Measurements from ENCODE around the gene STX2.

STX2 gene

DNA sequence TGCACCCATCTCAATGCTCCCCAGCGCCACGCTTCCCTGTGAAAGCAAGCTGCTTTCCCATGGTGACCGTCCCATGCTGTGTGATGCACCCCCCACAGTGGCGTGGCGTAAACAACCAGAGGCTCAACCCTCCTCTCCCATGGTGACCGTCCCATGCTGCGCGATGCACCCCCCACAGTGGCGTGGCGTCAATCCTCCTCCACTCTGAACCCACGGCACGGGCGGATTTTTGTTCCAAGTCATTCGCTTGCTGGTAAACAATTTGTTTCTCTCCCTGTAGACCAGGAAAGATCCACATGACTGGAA, 8.9 kb downstream of the STX2 start:
- Histone ChIP-seq H3K27me3 (replicated peaks; ENCODE audit: insufficient read depth, low read length) (no peaks in the 10 kb centered on the region), H3K4me2 (ENCODE audit: low read depth, low read length) (no peak overlapping the region), H2AFZ (ENCODE audit: low read length) (no peak overlapping the region), H3K9me2 (replicated peaks; ENCODE audit: insufficient read depth, low read length) (no peaks in the 10 kb centered on the region), H3K9me3 (replicated peaks; ENCODE audit: insufficient read depth, low read length) (no peaks in the 10 kb centered on the region), H3K4me3 (ENCODE audit: low read length) (no peak overlapping the region), H3K4me1 (ENCODE audit: low read length) (no peaks in the 10 kb centered on the region), H3K36me3 (replicated peaks; ENCODE audit: insufficient read depth, low read length) (no peaks in the 10 kb centered on the region), H3F3A (ENCODE audit: insufficient read depth, low read length) (0 out of 2 replicates have a peak, but pooled peaks cover 3% of the 10 kb centered on the region), H3K9ac (ENCODE audit: low read length) (no peak overlapping the region), H4K20me1 (ENCODE audit: insufficient read depth, low read length) (no peaks in the 10 kb centered on the region), H3K27ac (ENCODE audit: low read length) (no peak overlapping the region), H3K79me2 (ENCODE audit: low read length) (peaks cover 6% of the 10 kb centered on the region; the same call in 1 of the 2 replicates)
- no peak for DNase-seq
- TF ChIP-seq, protein P1, sequence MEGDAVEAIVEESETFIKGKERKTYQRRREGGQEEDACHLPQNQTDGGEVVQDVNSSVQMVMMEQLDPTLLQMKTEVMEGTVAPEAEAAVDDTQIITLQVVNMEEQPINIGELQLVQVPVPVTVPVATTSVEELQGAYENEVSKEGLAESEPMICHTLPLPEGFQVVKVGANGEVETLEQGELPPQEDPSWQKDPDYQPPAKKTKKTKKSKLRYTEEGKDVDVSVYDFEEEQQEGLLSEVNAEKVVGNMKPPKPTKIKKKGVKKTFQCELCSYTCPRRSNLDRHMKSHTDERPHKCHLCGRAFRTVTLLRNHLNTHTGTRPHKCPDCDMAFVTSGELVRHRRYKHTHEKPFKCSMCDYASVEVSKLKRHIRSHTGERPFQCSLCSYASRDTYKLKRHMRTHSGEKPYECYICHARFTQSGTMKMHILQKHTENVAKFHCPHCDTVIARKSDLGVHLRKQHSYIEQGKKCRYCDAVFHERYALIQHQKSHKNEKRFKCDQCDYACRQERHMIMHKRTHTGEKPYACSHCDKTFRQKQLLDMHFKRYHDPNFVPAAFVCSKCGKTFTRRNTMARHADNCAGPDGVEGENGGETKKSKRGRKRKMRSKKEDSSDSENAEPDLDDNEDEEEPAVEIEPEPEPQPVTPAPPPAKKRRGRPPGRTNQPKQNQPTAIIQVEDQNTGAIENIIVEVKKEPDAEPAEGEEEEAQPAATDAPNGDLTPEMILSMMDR (IDR thresholded peaks at IDR 0.05; ENCODE audit: low read length) = no peak
- TF ChIP-seq EZH2phosphoT487 (IDR thresholded peaks at IDR 0.05; ENCODE audit: low read length) (no peak), EZH2 (optimal IDR thresholded peaks at IDR 0.05; ENCODE audit: low read depth, low read length) (no peak)

DNA sequence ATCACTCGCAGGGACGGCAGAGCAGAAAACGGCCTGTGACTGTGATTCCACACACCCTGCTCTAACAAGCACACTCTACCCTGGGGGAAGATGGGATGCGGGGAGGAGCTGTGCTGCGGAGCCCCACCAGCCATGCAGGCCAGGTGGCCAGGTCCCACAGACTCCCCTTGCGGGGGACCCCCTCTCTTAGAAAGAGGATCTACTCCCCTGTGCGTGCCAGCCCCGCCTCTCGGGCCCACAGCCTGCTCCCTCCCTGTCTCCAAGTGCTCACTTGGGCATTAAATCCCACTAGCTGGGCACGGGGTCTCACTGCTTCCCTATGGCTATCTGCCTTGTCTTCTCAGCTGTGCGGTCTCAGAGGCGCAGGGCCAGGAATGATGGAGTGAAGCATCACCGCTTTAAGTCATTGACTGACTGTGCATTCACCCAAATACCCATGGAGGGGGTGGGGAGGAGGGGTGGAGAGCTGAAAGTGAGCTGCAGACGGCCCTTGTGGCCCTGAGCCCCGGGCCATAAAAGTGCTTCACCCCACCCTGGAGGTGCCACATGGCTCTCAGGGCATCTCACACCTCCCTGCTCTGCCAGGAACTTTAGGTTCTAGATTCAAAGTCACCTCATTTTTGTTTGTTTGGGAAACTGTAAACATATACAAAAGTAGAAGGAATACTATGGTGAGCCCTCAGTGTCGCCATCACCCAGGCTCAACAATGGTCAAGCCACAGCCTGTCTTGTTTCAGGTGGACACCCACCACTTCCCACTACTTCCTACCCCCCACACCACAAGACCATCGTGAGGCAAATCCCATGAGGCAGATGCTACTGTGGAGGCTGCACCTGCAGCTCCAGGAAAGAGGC, 9.4 kb downstream of the STX2 start:
- Histone ChIP-seq H3K79me2 (ENCODE audit: low read length) (peaks cover 6% of the 10 kb centered on the region; the same call in 1 of the 2 replicates), H2AFZ (ENCODE audit: low read length) (no peak overlapping the region), H3K9me3 (replicated peaks; ENCODE audit: insufficient read depth, low read length) (no peaks in the 10 kb centered on the region), H4K20me1 (ENCODE audit: insufficient read depth, low read length) (no peaks in the 10 kb centered on the region), H3K27me3 (replicated peaks; ENCODE audit: insufficient read depth, low read length) (no peaks in the 10 kb centered on the region), H3F3A (ENCODE audit: insufficient read depth, low read length) (0 out of 2 replicates have a peak, but pooled peaks cover 3% of the 10 kb centered on the region), H3K4me1 (ENCODE audit: low read length) (no peaks in the 10 kb centered on the region), H3K36me3 (replicated peaks; ENCODE audit: insufficient read depth, low read length) (no peaks in the 10 kb centered on the region), H3K27ac (ENCODE audit: low read length) (no peak overlapping the region), H3K4me3 (ENCODE audit: low read length) (no peak overlapping the region), H3K4me2 (ENCODE audit: low read depth, low read length) (no peak overlapping the region), H3K9ac (ENCODE audit: low read length) (no peak overlapping the region), H3K9me2 (replicated peaks; ENCODE audit: insufficient read depth, low read length) (no peaks in the 10 kb centered on the region)
- TF ChIP-seq EZH2 (optimal IDR thresholded peaks at IDR 0.05; ENCODE audit: low read depth, low read length) (no peak), EZH2phosphoT487 (IDR thresholded peaks at IDR 0.05; ENCODE audit: low read length) (no peak)
- TF ChIP-seq, protein P1 (IDR thresholded peaks at IDR 0.05; ENCODE audit: low read length) = no peak
- no peak for DNase-seq

DNA sequence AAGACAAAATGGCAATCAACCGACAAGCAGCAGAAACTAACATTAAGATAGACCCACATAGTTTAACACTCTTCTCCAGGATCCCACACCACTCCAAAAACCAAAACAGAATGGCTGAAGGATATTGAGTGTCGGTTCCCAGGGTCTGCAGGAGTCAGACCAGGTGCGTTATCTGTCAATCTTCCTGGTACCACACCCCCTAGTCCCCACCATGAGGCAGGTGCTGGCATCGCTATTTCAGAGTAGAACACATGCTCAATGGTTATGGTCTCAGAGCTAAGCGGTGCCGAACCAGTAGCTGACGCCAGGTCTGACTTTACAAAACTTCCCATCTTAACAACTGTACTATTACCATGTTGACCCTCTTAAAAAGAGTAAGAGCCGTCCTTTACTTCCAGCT, 10.2 kb downstream of the STX2 start:
- no peak overlapping the region for H3K4me2 ChIP-seq (ENCODE audit: low read depth, low read length)

More for the DNA sequence above, 10.2 kb downstream of the STX2 start:
- no peaks in the 10 kb centered on the region for H3K4me1 ChIP-seq (ENCODE audit: low read length)
- no peaks in the 10 kb centered on the region for H3K27me3 ChIP-seq (replicated peaks; ENCODE audit: insufficient read depth, low read length)
- H3K27ac ChIP-seq (ENCODE audit: low read length) = no peak overlapping the region
- no peaks in the 10 kb centered on the region for H3K9me3 ChIP-seq (replicated peaks; ENCODE audit: insufficient read depth, low read length)
- no peak for DNase-seq
- H3F3A ChIP-seq (ENCODE audit: insufficient read depth, low read length) = 0 out of 2 replicates have a peak, but pooled peaks cover 3% of the 10 kb centered on the region
- H3K36me3 ChIP-seq (replicated peaks; ENCODE audit: insufficient read depth, low read length) = no peaks in the 10 kb centered on the region
- H2AFZ ChIP-seq (ENCODE audit: low read length) = no peak overlapping the region
- no peaks in the 10 kb centered on the region for H3K9me2 ChIP-seq (replicated peaks; ENCODE audit: insufficient read depth, low read length)
- no peaks in the 10 kb centered on the region for H4K20me1 ChIP-seq (ENCODE audit: insufficient read depth, low read length)
- TF ChIP-seq EZH2phosphoT487 (IDR thresholded peaks at IDR 0.05; ENCODE audit: low read length) (no peak), EZH2 (optimal IDR thresholded peaks at IDR 0.05; ENCODE audit: low read depth, low read length) (no peak)
- TF ChIP-seq, protein P1 (IDR thresholded peaks at IDR 0.05; ENCODE audit: low read length) = no peak
- no peak overlapping the region for H3K9ac ChIP-seq (ENCODE audit: low read length)
- no peak overlapping the region for H3K4me3 ChIP-seq (ENCODE audit: low read length)
- H3K79me2 ChIP-seq (ENCODE audit: low read length) = peaks cover 6% of the 10 kb centered on the region; the same call in 1 of the 2 replicates
